ENCODE data around the gene ONECUT1.
"Not testable (repeated sequence)": the region's sequence is repeated elsewhere in the genome, so short reads cannot be mapped to it uniquely, and the experiment has no call there.

Gene ONECUT1

GRCh38 chr15:52790169-52790708, at the start of gene ONECUT1:
ONECUT1 (minus strand) TSS chr15:52790336; CDS start chr15:52789884, 452 bp downstream.
- peak in 33 of 42 donors; percentile 17 to 79 (median 47) for DNase-seq
- intact Hi-C loops (cut with DNase I): no loop called here

DNA sequence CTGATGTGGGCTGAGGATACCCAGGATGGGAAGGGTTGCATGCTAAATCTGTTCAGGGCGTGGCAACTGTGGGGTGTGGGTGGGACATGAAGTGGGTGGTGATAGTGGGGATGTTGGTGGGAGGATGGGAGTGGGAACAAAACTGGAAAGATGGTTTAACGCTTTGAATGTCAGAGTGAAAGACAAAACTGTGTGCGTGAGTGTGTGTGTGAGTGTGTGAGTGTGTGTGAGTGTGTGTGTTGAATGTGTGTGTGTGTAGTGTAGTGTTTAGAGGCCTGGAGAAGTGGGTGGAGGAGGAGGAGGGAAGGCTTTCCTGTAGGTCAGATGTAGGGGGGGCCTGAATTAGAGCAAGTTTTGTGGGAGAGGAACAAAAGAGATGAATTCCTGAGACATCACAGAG, 44.2 kb upstream of the ONECUT1 start:
- DNase-seq: no peak
- intact Hi-C loops (cut with DNase I): no loop called here

- DNase-seq; intact Hi-C loops (cut with DNase I): not testable (repeated sequence)
Measured at GRCh38 chr15:52824169-52824942, 34.2 kb upstream of the ONECUT1 start.

DNA sequence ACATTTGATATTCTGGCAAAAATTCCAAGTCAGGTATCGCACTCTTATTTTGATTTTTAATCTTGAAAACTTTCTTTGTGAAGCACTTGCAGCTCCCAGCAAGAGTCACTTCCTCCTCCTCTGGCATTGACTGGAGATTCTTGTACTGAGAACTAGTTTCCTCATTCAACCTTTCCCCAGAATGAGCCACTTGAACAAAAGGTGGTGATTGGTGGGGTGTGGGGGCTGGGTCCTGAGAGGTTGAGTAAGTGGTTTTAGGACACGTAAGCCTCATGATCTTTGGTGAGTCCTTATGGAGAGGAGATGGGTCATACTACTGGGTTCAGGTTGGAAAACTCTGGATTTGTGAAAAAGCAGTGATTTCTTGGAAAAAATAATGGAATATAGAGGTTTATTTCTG, 32.3 kb upstream of the ONECUT1 start:
- no peak for DNase-seq
- intact Hi-C loops (cut with DNase I): no loop called here

DNA sequence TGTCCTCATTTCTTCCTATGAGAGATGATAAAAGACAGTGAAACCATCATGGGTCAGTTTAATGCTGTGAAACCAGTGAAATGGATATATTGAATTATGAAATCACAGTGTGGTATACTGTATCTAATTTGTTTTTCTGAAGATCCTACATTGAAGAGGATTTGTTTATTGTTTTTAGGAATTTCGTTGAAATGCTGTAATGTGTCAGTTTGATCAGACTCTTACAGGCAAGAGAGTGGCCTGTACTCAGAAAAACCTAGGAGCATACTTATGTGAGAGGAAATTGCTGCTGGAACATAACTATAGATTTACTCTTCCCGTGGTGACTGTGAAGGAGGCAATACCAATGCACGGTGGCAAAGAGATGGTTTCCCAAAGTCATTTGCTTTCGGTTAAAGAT, 29.1 kb upstream of the ONECUT1 start:
- intact Hi-C loops (cut with DNase I): no loop called here
- DNase-seq: no peak

GRCh38 chr15:52815899-52816298, 25.8 kb upstream of the ONECUT1 start:
- DNase-seq; intact Hi-C loops (cut with DNase I): not testable (repeated sequence)

- DNase-seq: no peak
- intact Hi-C loops (cut with DNase I): no loop called here
Measured at GRCh38 chr15:52808996-52809395, 18.9 kb upstream of the ONECUT1 start.

DNA sequence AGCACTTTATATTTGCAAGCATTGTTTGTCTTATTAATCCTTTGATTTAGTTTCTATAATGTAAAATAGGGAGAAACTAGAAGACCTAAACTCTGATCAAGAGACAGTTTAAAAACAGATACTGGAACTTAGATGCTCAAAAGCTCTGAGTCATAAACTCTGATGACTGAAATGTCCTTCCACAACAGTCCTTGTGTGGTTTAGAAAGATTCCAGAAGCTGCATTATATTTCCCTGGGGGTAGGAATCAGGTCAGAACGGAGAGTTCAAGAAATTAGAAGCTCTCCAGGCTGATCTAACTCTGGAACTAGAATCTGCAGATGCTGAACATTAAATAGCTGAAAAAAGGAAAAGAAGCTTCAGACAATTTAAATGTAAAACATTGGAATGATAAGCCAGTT, 18.3 kb upstream of the ONECUT1 start:
- no peak for DNase-seq
- intact Hi-C loops (cut with DNase I): no loop called here

- intact Hi-C loops (cut with DNase I): no loop called here
- no peak for DNase-seq
Measured at GRCh38 chr15:52806284-52806655, 16.1 kb upstream of the ONECUT1 start.

GRCh38 chr15:52805351-52806283, 15.5 kb upstream of the ONECUT1 start:
- intact Hi-C loops (cut with DNase I): no loop called here
- peak in 1 of 42 donors; percentile 14 for DNase-seq

- DNase-seq: no peak
- intact Hi-C loops (cut with DNase I): no loop called here
Measured at GRCh38 chr15:52804526-52805081, 14.5 kb upstream of the ONECUT1 start.

DNA sequence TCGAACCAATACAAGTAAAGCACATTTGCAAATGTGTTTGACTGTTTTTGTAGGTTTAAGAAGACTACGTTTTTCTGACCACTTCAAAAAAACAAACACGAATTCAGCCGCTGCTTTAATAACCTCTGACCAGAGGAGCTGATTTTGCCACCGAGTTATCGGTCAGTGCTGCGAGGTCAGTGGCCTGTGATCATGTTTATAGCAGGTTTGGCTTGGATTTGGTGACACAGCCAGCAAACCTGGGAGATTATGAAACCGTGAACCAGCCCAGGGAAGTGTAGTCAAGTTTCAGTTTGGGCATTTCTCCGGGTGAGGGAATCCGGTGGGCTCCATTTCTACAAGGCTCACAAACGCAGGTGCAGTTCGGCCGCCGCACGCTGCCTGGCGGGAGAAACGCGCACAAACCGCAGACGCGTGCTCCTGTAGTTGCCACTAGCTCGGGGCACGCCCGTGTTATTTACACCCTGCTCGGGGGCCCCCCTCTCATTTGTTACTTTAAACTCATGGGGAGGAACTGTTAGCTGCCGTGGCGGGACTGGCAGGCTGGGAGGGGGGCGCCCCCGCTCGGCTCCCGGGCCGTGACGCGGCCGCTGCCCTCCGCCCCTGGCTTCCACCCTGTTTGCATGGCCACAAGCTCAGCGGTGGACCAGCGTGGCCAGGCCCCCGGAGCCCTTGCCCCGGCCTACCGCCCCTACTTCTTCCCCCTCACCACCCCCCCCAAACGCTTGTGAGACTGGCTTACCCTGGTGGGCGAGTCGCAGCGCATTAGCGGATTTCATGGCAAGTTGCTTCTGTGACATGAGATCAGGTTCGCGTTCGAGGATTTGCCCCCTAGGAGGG, 13.6 kb upstream of the ONECUT1 start:
- intact Hi-C loops (cut with DNase I): no loop called here
- no peak for DNase-seq

DNA sequence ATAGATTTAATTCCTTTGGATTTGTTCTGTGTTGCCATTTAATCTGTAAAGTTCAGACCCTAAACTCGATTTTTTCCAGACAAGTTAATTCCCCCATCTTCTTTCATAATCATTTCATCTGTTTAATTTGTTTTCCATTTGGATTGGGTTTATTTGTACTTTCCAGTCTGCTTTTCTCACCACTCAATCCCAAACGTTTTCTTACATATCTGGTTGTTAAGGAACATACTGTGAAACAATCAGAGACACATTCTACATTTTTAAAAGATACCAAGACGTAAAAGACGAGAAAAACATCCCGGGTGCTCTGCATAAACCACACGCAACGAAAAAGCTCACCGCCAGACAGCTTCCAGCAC, 13.0 kb upstream of the ONECUT1 start:
- no peak for DNase-seq
- intact Hi-C loops (cut with DNase I): no loop called here

GRCh38 chr15:52802110-52802509, 12.0 kb upstream of the ONECUT1 start:
- DNase-seq: no peak
- intact Hi-C loops (cut with DNase I): no loop called here

GRCh38 chr15:52801748-52802085, 11.6 kb upstream of the ONECUT1 start:
- no peak for DNase-seq
- intact Hi-C loops (cut with DNase I): no loop called here

GRCh38 chr15:52800828-52801747, 11.0 kb upstream of the ONECUT1 start:
- DNase-seq: no peak
- intact Hi-C loops (cut with DNase I): no loop called here

DNA sequence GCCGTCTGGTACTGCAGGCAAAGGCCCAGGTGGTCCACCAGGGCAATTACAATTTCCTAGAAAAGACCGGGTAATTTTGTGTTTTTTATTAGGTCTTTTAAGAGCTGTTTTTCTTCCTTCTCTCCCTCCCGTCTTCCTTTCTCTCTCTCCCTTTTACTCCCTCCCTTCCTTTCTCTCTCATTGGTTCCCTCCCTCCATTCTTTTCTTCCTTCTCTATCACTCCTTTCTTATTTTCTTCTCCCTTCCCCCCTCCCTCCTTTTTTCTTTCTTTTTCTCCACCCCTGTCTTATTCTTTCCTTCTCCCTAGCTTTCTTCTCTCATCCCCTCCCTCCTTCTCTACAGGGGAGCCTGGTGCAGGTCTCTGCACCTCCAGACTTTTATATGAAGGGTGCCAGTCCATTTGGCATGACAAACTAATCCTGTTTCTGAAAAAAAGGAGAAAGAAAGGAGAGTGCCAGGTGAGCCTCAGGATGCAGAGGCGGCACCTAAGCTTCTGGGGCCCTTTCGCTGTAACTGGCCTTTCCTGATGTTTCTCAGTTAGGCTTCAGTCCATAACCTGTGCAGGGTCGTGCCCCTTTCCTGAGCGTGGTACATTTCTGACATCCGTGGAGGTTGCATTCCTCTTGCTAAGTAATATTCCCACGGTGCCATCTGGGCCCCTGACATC, 9.1 kb upstream of the ONECUT1 start:
- intact Hi-C loops (cut with DNase I): no loop called here
- no peak for DNase-seq
